Activated B cell treated with CpG ODN at 0.5 μM for 24 hours (primary cell): ENCODE data around the gene CFAP161. TPM values are rescaled to one million over a fixed set of nuclear protein-coding genes. Genes with fewer than 3 reads are reported as not detected.

ENCODE experiments used
- total RNA-seq: library from RNA; stranded (reverse); gene quantifications from 2 replicates; pipeline ENCODE4 v1.2.3, GENCODE V29; 2022

CFAP161 gene
- total RNA-seq, 1 donor from 2014 or later, result 0.18 TPM

Other genes with a start within 250 kb of the CFAP161 start
- gene MESD, start 144.5 kb upstream of the CFAP161 start, total RNA-seq, result 21.4 and 23.8 TPM in 2 replicates
- 25.7 TPM in 2 replicates for gene TLNRD1, start 133.3 kb upstream of the CFAP161 start, total RNA-seq
- 205 and 206 TPM in 2 replicates for gene IL16, start 62.6 kb downstream of the CFAP161 start, total RNA-seq
- gene STARD5, start 189.9 kb downstream of the CFAP161 start, total RNA-seq, result 10.5 and 14.3 TPM in 2 replicates
- gene TMC3, start 239.9 kb downstream of the CFAP161 start, total RNA-seq, result not detected in 2 replicates